Fibroblast of gingiva (primary cell): ENCODE data around the gene VARS1.
"Not testable (repeated sequence)": the region's sequence is repeated elsewhere in the genome, so short reads cannot be mapped to it uniquely, and the experiment has no call there.

Experiments used
- DNase-seq: peaks from one replicate; pipeline ENCODE4 v3.0.0-alpha.2; 2011; ENCODE audit warnings: low read depth

The VARS1 gene

DNA sequence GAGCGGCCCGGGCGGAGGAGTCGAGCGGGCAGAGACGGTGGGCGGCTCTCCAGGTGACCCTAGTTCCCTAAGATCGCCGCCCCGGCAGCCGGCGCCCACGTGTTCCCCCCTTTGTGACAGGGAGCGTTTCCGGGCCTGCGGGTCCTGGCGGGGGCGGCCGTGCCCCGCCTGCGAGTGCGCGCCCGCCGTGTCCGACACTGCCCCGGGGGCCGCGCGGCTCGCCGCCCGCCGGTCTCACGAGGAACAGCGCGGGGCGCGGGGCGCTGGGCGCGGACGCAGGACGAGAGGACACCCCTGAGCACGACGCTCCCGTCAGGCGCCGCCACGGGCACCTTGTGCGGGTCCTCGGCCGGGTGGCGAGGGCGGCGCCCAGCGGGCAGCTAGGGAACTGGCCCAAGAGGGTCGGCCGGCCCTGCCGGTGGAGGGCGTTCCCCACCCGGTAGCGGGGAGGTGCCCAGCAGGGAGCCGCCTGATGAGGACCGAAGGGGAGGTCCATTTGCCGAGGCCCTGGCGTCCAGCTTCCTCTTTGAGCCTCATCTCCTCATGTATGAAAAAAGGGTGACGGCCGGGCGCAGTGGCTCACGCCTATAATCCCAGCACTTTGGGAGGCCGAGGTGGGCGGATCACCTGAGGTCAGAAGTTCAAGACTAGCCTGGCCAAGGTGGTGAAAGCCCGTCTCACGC lies at the start of gene VARS1:
Gene VARS1, minus strand, starts transcription at position 137 of the 683 bp plus-strand sequence. CDS start 535 bp downstream, outside the sequence.
- peak; percentile 89 for DNase-seq

DNA sequence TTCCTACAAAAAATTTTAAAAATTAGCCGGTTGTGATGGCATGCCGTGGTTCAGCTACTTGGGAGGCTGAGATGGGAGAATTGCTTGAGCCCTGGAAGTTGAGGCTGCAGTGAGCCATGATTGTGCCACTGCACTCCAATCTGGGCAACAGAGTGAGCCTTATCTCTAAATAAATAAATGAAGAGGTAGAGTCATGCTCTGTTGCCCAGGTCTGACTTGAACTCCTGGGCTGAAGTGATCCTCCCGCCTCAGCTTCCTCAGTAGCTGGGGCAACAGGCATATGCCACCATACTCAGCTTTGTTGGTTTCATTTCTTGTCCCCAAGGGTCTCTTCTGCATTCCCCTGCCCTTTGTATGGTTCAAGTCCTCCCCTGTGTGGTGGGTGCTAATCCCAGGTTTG lies 49.0 kb upstream of the VARS1 start:
- no peak for DNase-seq

DNA sequence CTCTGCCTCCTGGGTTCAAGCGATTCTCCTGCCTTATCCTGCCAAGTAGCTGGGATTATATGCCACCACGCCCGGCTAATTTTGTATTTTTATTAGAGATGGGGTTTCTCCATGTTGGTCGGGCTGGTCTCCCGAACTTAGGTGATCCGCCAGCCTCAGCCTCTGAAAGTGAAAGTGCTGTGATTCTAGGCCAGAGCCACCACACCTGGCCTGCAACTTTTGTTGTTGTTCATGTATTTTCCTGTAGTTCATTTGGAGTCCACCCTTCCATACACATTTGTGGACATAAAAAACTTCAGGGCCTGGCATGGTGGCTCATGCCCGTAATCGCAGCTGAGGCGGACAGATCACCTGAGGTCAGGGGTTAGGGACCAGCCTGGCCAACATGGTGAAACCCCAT lies 46.5 kb upstream of the VARS1 start:
- no peak for DNase-seq

DNA sequence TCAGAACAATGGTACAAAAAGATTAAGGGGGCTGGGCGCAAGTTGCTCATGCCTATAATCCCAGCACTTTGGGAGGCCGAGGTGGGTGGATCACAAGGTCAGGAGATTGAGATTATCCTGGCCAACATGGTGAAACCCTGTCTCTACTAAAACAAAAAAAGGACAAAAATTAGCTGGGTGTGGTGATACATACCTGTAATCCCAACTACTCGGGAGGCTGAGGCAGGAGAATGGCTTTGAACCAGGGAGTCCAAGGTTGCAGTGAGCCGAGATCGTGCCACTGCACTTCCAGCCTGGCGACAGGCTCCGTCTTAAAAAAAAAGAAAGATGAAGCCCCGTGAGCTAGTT lies 44.2 kb upstream of the VARS1 start:
- DNase-seq, result not testable (repeated sequence)

DNA sequence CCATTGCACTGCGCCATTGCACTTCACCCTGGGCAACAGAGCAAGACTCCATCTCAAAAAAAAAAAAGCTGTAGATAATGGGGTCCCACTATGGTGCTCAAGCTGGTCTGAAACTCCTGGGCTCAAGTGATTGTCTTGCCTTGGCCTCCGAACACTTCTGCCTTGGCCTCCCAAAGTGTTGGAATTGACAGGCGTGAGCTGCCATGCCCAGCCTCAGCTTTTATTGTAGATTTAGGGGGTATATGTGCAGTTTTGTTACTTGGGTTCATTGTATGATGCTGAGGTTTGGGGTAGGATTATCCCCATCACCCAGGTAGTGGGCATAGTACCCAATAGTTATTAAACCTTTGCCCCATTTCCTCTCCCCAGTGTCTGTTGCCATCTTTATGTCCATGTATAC lies 43.4 kb upstream of the VARS1 start:
- DNase-seq, result no peak

DNA sequence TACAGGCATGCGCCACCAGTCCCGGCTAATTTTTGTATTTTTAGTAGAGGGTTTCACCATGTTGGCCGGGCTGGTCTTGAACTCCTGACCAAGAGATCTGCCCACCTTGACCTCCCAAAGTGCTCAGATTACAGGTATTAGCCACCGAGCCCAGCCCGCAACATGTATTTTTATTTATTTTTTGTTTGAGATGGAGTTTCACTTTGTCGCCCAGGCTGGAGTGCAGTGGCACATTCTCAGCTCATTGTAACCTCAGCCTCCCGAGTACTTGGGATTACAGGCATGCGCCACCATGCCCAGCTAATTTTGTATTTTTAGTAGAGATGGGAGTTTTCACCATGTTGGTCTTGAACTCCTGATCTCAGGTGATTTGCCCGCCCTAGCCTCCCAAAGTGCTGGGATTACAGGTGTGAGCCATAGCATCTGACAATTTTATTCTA lies 42.6 kb upstream of the VARS1 start:
- DNase-seq, result not testable (repeated sequence)

DNA sequence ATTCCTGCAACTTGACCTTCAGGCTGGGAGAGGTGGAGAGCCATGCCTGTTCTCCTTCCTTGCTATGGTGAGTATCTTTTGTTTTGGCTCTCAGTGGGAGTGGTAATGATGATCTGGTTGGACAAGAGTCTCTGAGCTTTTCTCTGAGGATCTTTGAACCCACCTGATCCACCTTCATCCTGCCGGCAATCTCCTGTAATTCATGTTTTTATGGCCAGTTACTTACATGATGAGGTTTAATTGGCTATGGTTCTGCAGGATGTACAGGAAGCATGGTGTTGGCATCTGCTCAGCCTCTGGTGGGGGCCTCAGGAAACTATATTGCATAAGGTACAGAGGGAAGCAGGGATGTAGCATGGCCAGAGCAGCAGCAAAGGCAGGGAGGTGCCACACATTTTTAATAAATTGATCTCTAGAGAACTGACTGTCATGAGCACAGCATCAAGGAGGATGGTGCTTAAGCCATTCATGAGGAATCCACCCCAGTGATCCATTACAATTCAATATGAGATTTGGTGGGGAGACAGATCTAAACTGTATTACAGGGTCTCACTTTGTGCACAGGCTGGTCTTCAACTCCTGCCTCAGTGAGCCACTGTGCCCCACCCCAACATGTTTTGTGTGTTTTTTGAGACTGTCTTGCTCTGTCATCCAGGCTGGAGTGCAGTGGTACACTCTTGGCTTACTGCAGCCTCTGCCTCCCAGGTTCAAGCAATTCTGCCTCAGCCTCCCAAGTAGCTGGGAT lies 42.0 kb upstream of the VARS1 start:
- DNase-seq, result no peak

DNA sequence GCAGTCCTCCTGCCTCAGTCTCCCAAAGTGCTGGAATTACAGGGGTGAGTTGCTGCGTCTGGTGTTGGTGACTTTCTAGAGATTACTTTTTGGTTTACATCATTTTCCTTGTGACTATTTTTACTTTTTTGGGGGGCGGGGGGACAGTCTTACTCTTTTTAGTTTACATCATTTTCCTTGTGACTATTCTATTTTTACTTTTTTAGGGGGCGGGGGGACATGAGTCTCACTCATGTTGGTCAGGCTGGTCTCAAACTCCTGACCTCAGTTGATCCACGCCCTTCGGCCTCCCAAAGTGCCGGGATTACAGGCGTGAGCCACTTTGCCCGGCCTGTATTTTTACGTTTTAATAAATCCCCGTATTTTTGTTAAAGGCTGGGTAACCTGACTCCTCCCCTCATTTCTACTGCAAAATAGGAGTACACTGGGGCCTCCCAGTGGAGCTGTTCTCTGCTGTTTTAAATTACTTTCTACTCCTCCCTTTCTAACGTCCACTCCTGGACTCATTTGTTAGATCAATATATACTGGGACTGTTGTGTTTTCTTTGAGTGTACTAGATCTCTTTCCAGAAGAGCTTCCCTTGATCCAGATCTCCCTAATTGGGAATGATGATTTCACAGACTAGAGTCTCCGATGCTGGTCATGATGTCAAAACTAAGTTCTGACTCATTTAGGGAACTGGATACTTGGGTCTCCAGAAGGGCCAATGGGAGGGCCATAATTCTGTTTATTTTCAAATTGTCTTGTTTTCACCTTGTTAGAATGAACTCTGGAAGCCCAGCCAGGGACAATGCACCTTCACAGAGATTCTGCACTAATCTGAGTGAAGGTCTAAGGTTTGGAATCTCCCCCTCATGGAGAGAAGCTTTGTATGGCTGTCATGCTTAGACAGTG lies 41.2 kb upstream of the VARS1 start:
- DNase-seq, result peak; percentile 50

DNA sequence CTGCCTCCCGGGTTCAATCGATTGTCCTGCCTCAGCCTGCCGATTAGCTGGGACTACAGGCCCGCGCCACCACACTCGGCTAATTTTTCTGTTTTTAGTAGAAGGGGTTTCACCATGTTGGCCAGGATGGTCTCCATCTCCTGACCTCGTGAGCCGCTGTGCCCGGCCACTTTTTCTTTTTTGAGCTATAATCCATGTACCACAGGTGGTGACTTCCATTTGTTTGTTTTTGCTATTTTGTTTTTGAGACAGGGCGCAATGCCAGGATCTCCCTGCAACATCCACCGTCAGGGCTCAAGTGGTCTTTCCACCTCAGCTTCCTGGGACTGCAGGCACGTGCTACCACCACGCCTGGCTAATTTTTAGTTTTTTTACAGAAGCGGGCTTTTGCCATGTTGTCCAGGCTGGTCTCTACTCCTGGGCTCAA lies 40.5 kb upstream of the VARS1 start:
- DNase-seq, result no peak

DNA sequence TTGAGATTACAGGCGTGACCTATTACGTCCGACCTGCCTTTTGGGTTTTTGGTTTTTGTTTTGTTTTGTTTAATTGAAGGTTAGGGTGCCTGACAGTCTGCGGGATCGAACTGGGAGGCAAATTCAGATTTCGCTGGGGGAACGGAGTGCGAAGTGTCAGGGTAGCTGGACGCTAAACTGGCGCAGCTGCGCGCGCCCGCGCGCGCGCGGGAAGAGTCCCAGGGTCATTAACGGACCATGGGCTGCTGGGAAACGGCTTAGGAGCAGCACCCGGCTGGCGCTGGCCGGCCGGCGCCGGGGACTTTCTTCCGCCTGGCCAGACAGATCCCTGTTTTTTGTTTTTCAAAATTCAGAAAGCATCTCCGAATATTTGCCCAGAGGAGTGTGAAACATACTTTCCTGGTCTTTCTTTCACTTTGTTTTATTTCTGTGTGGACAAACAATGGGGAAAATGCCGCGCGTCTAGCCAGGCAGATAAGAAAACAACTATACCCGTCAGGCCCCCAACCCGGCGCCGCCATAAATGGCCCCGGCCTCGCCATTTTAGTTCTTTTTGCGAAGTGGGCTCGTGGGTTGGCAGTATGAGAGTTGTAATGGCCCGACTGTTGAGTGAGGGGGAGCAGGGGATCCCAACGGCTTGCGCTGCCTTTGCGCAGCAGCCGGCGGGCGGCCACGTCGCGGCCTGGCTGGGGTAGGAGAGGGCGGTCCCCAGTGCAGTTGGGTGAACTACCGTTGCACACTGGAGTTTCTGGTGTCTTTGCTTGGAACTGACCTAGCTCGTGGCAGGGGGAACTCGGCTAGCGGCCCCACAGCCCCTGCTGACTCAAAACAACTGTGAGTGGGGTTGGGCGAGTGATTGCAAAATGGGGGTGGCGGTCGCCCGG lies 39.1 kb upstream of the VARS1 start:
- peak; percentile 84 for DNase-seq

DNA sequence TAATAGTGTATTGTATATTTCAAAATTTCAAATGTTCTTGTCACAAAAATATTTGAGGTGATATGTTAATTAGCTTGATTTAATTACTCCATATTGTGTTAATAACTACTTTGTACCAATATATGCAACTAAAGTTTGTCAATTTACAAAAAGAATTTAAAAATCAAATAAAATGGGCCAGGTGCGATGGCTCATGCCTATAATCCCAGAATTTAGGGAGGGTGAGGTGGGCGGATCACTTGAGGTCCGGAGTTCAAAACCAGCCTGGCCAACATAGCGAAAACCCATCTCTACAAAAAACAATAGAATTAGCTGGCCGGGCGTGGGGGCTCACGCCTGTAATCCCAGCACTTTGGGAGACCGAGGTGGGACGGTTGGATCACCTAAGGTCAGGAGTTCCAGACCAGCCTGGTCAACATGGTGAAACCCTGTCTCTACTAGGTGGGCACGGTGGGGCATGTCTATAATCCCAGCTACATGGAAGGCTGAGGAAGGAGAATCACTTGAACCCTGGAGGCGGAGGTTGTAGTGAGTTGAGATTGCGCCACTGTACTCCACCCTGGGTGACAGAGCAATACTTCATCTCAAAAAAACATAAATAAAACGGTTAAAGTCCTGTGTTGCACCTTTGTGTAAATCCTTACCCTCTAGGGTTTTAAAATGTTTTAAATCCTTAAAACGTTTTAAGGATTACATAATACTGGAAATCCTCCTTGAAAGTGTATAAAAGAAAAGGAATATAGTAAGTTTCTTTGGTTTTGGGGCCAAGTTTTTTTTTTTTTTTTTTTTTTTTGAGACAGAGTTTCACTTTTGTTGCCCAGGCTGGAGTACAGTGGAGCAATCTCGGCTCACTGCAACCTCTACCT lies 36.0 kb upstream of the VARS1 start:
- DNase-seq, result no peak

DNA sequence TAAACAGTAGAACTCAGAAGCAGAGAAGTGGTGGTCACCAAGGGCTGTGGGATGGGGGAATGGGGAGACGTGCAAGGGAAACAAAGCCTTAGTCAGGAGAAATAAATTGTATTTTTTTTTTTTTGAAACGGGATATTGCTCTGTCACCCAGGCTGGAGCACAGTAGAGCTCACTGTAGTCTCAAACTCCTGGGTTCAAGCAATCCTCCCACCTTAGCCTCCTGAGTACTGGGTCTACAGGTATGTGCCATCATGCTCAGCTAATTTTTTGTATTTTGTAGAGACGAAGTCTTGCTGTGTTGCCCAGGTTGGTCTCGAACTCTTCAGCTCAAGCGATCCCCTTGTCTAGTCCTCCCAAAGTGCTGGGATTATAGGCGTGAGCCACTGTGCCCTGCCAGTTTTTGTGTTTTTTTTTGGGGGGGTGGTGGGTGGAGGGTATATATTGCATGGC lies 35.4 kb upstream of the VARS1 start:
- DNase-seq, result no peak

DNA sequence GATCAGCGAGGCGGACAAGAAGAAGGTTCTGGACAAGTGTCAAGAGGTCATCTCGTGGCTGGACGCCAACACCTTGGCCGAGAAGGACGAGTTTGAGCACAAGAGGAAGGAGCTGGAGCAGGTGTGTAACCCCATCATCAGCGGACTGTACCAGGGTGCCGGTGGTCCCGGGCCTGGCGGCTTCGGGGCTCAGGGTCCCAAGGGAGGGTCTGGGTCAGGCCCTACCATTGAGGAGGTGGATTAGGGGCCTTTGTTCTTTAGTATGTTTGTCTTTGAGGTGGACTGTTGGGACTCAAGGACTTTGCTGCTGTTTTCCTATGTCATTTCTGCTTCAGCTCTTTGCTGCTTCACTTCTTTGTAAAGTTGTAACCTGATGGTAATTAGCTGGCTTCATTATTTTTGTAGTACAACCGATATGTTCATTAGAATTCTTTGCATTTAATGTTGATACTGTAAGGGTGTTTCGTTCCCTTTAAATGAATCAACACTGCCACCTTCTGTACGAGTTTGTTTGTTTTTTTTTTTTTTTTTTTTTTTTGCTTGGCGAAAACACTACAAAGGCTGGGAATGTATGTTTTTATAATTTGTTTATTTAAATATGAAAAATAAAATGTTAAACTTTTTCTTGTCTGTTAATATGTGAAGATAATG lies 34.2 kb upstream of the VARS1 start:
- DNase-seq, result peak; percentile 42

DNA sequence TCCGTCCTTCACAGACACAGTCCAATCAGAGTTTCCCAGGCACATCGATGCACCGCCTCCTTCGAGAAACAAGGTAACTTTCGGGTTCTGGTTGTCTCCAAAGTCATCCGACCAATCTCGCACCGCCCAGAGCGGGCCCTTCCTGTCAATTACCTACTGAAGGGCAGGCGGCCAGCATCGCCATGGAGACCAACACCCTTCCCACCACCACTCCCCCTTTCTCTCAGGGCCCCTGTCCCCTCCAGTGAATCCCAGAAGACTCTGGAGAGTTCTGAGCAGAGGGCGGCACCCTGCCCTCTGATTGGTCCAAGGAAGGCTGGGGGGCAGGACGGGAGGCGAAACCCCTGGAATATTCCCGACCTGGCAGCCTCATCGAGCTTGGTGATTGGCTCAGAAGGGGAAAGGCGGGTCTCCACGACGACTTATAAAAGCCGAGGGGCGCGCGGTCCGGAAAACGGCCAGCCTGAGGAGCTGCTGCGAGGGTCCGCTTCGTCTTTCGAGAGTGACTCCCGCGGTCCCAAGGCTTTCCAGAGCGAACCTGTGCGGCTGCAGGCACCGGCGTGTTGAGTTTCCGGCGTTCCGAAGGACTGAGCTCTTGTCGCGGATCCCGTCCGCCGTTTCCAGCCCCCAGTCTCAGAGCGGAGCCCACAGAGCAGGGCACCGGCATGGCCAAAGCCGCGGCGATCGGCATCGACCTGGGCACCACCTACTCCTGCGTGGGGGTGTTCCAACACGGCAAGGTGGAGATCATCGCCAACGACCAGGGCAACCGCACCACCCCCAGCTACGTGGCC lies 31.9 kb upstream of the VARS1 start, which contains the start of gene HSPA1B:
Gene HSPA1B, plus strand, starts transcription at position 453 of the 794 bp plus-strand sequence. Its CDS starts 213 bp downstream, at position 666.
- peak; percentile 100 for DNase-seq

DNA sequence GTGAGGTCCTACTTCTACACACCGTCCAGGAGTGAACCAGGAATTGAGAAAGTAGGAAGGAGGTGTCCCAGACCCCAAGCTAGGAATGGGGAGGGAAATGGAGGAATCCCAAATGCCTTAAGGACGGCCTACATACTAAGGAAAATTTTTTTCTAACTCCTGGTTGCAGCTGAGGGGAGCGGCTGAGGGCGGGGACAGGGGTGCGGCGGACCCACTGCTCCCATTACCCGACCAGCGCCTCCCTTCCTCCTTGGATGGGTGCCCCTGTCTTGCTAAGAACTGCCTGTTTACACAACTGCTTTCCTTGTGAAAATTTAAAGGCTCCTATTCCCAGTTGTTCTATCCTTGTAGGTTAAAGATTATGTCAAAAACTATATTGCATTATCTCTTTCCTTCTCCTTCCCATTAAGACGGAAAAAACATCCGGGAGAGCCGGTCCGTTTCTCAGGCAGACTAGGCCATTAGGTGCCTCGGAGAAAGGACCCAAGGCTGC lies 31.3 kb upstream of the VARS1 start:
- DNase-seq, result peak; percentile 97

DNA sequence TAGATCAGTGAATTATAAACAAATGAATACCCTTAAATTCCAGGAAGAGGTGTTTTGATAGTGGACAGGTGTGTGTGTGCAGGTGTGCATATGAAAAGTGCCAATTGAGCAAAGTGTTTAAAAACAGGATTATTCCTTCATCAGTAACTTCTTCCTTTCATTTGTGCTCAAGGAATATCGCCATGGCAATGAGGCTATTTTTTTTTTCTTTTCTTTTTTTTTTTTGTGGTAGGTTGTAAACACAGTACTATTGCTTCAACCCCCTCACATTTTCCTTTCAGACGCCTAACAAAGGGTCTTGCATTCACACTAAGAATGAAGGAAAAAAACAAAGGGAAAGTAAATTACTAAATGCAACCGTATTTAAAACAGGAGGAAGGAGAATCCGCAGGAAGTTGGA lies 30.0 kb upstream of the VARS1 start:
- DNase-seq, result no peak

DNA sequence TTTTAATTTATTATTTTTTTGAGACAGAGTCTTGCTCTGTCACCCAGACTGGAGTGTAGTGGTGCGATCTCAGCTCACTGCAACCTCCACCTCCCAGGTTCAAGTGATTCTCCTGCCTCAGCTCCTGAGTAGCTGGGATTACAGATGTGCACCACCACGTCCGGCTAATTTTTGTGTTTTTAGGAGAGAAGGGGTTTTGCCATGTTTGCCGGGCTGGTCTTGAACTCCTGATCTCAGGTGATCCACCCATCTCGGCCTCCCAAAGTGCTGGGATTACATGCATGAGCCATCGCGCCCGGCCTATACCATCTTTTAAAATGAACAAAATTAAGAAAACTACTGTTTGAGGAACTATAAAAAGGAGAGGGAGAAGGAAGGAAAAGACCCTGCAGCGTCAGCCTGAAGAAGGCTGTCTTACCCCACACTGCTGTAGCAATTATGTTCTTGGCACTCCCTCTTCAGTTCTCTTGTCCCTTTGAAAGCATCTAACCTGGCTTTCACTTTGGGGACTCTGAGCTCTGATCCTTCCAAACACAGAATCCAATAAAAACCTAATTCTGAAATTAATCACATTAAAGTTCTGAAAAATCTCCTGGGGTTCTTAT lies 28.1 kb upstream of the VARS1 start:
- not testable (repeated sequence) for DNase-seq
